GM12801 (cell line): Measurements from ENCODE around the gene WASL.

Experiments
- TF ChIP-seq, protein P1 (sequence below): IDR thresholded peaks from one replicate; pipeline ENCODE4 v1.5.1; 2011; ENCODE audit warnings: control low read depth; ENCODE audit not compliant: insufficient read length; ENCODE audit errors: extremely low read depth

Gene WASL

DNA sequence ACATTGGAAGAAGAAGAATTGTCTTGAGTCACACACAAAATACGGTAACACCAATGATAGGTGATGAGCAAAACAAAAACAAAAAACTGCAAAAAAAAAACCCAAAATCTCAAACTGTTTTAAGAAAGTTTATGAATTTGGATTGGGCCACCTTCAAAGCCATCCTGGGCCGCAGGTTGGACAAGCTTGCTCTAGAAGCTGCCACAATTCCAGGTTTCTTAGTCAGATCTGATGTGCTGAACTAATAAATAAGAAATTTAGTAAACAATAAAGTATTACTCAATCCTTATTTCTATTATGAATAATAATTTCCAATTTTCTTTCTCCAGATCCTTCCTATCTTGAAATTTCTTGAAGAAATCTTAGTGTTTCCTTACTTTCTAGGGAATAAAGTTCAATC is 10.0 kb downstream of the WASL start:
- TF ChIP-seq, protein P1, sequence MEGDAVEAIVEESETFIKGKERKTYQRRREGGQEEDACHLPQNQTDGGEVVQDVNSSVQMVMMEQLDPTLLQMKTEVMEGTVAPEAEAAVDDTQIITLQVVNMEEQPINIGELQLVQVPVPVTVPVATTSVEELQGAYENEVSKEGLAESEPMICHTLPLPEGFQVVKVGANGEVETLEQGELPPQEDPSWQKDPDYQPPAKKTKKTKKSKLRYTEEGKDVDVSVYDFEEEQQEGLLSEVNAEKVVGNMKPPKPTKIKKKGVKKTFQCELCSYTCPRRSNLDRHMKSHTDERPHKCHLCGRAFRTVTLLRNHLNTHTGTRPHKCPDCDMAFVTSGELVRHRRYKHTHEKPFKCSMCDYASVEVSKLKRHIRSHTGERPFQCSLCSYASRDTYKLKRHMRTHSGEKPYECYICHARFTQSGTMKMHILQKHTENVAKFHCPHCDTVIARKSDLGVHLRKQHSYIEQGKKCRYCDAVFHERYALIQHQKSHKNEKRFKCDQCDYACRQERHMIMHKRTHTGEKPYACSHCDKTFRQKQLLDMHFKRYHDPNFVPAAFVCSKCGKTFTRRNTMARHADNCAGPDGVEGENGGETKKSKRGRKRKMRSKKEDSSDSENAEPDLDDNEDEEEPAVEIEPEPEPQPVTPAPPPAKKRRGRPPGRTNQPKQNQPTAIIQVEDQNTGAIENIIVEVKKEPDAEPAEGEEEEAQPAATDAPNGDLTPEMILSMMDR, result no peak

DNA sequence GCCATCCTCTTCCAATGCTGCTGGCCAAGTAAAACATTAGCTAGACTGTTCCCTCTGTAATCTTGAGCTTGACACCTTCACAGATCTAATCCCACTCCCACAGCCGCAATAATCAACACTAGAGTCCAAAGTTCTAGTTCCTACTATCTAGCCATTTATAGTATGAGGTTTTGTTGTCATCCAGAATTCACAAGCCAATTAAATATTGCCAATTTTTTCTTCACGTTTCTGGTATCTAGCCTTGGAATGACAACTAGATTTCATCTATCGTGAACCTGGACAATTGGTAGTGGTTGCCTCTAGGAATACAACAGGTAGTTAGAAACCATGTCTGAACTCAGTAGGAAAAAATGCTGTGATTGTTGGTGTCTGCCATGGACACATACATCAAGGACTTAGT is 10.4 kb downstream of the WASL start:
- TF ChIP-seq, protein P1, result no peak

DNA sequence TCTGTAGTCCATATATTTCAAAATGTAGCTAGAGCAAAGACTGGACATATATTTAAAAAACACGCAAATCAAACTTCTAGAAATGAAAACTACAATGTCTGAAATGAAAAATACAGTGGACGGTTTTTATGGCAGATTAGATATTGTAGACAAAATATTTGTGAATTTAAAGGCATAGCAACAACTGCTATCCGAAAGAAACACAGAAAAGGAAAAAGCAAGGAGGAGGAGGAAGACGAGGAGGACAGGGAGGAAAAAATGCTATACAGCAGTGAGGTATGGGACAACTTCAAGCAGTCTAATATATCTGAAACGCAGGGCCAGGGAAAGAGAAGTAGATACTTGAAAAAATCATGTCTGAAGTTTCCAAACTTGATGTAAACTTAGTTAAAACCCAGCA is 13.3 kb downstream of the WASL start:
- TF ChIP-seq, protein P1, result no peak

DNA sequence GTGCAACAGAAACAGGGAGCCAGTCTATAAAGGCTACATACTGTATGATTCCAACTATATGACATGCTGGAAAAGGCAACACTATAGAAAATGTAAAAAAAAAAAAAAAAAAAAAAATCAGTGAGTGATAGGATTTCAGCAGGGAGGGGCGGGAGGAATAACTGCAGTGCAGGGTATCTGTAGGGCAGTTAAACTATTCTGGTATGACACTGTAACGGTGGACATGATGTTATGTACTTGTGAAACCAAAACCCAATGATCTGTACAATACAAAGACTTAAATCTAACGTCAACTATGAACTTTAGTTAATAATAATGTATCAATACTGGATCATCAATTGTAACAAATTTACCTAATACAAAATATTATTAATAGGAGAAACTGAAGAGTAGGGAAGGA is 14.3 kb downstream of the WASL start:
- TF ChIP-seq, protein P1, result no peak

DNA sequence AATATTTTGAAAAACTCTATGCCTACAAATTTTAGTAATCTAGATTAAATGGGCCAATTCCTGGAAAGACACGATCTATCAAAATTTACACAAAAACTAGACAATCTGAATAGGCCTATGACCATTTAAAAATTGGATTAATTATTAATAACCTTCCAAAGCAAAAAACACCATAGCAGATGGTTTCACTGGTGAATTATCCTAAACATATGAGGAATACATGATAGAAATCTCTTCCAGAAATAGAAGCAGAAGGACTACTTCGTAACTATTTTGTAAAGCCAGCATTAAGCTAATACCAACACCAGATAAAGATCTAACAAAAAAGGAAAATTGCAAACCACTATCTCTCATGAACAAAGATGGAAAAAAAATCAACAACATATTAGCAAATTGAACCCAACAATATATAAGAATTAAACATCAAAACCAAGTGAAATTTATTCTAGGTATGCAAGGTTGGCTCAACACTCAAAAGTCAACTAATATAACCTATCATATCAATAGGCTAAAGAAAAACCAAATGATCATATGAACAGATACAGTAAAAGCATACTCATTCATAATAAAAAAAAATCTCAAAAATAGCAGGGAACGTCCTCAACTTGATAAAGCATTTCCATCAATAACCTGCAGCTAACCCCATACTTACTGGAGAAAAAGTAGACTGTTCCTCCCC is 16.3 kb downstream of the WASL start:
- TF ChIP-seq, protein P1, result no peak

DNA sequence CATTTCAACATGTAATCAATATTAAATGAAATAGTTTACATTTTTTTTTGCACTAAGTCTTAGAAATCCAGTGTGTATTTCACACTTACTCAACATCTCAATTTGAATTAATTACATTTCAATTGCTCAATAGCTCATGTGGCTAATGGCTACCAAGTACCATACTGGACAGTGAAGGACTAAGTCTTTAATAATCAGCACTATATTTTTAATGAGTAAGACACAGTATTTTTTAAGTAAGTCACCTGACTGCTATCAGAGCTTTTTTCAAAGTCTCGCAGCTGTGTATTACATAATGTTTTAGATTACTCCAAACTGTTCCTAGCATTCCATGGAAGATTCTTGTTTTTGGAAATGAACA is 19.6 kb downstream of the WASL start:
- TF ChIP-seq, protein P1, result no peak

DNA sequence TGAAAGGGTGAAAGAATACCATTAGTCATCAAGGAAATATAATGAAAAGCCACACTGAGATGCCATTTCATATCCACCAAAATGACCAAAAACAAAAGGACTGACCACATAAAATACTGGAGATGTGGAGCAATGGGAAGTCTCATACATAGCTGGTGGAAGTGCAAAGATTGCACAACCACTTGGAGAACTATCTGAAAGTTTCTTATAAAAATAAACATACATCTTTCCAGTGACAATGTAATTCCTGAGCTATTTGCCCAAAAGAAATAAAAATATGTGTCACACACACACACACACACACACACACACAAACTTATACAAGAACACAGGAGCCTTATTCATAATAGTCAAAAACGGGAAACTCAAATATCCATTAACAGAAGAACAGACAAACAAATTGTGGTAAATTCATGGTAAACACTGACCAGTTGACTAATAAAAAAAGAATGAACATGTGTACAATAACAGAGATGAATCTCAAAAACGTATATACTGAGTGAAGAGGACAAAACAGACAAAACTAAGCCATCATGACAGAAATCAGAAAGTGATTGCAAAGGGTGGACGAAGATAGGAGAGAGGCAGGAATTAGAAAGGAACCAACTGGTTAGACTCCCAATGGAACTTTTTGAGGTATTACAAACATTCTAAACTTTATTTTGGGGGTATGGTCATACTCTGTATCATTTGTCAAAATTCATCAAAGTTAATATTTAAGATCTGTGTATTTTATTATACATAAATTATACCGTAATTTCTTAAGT is 21.5 kb downstream of the WASL start:
- TF ChIP-seq, protein P1, result no peak
